Muscle of arm (tissue), 12 donors: Measurements from ENCODE around the gene PTPRN2. TPM values are rescaled to one million over a fixed set of nuclear protein-coding genes. Genes with fewer than 3 reads are reported as not detected.
"Not testable (repeated sequence)": the region's sequence is repeated elsewhere in the genome, so short reads cannot be mapped to it uniquely, and the experiment has no call there.

Source experiments
- DNase-seq: peaks from one replicate; pipeline ENCODE4 v3.0.0-alpha.2; 2013
- polyA plus RNA-seq, 12 donors: library from polyadenylated mRNA; unstranded; fragments of 120-200 nt; gene quantifications; one replicate each; pipeline ENCODE4 v1.2.1, GENCODE V29; 2013; ENCODE audit not compliant: insufficient read length in 12 of 12

PTPRN2 gene
- polyA plus RNA-seq, 12 donors: 1.6 to 8.7 (median 2.3) TPM; not detected in 1

DNA sequence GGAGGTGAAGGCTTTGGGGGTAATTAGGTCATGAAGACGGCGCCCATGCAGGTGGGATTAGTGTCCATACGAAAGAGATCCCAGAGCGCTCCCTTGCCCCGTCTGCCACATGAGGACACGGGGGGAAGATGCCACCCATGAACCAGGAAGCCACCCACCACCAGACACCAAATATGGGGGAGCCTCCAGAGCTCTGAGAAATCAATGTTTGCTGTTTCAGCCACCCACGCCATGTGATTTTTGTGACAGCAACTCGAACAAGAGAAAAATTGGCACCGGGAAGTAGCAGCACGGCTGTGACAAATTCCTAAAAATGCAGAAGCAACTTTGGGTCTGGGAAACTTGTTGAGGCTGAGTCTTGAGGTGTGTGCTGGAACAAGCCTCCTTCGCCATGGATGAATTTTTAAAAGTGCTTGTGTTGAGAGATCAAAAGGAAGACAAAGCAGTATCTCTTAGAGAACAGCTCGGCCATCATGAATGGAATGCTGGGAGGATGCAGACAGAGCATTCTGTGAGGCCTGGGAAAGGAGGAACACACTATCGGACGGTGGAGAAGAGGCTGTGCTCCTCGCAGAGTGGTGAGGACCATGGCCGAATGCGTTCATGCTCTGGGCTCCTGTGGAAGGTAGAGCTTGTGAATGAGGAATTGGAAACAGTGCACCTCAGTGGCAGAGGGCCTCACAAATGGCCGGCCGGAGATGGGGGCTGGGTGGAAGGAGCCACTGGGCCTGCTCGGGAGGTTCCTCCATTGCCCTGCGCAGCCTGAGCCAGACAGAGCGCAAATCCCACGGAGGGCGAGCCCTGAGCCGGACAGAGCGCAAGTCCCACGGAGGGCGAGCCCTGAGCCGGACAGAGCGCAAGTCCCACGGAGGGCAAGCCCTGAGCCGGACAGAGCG is 277.5 kb downstream of the PTPRN2 start:
- no peak for DNase-seq

DNA sequence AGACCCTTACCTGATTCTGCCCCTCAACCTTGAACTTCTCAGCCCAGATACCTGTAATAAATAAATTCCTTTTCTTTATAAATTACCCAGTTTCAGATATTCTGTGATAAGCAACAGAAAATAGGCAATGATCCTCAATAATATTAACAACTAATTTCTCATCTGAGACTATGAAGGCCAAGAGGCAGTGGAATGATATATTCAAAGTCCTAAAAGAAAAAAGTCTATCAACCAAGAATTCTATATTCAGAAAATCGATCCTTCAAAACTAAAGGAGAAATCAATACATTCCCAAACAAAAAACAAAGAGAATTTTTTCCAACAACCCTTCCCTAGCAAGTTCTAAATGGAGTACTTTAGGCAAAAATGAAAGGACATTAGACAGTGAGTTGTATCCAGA is 279.6 kb downstream of the PTPRN2 start:
- DNase-seq: no peak

DNA sequence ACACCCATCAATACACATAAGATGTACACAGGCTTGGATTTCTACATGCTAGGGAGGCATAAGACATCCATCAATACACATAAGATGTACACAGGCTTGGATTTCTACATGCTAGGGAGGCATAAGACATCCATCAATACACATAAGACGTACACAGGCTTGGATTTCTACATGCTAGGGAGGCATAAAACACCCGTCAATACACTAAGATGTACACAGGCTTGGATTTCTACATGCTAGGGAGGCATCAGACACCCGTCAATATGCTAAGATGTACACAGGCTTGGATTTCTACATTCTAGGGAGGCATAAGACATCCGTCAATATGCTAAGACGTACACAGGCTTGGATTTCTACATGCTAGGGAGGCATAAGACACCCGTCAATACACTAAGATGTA is 283.6 kb downstream of the PTPRN2 start:
- DNase-seq: not testable (repeated sequence)

DNA sequence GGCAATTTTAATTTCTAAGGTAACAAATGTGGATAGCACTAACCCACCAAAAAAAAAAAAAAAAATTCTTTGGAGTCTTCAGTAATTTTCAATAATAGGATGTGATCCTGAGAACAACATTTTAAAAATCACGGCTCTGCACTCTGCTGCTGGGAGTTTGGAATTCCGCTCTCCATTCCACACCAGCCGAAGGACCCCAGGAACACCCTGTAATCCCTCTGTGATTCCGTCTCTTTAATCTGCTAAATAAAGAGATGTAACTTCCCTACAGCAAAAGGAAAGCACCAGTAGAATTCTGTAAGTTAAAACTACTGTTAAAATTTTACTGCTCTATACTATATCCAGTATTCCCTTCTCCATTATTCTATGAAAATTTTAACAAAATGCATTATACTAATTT is 284.5 kb downstream of the PTPRN2 start:
- no peak for DNase-seq

DNA sequence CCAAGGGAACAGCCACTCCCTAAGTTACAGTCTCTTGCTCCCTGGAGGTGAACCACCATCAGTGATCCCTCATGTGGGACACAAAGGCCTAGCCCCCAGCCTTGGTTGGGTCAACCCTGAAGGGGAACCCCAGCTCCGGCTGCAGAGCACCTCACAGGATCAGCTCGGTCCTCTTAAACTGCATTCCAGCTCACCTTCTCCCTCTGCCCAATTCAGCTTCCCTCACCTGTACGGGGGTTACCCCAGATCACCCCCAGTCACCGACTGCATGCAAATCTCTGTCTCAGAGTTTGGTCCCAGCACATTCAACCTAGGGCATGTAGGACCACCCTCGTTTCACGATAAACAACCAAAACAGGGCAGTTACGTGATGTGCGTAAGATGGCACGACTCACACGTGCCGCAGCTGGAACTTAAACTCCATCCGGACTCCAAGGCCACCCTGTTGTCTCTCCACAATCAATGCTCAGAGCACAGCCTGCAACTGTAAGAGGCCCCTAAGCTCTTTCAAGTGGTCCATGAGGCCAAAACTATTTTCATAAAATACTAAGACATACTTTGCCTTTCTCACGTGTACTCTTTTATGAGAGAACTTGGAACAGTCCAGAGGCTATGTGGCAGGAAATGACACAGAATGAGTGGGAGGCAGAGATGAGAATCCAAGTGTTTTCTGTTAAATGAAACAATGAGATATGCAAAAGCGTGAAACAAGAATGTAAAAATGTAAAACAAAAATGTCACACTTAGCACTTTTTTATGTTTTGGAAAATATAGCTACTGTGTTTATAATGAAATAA is 285.2 kb downstream of the PTPRN2 start:
- no peak for DNase-seq

DNA sequence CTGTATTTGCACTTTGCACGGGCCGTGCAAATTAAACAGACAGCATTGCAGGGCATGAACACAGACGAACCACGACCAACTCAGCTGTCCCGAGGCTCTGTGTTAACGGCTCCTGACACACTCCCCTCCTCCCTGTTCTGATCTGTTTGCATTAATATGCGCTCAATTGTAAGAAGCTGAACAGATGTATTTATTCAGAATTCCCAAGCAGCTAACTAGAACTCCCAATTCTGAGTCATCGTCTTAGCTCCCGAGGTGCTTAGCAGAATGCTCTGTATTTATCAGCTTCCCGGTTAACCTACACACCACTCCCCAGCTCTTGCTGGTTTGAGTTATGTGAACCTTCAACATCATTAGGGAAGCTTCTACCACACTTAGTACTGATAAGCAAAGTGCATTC is 286.4 kb downstream of the PTPRN2 start:
- no peak for DNase-seq

DNA sequence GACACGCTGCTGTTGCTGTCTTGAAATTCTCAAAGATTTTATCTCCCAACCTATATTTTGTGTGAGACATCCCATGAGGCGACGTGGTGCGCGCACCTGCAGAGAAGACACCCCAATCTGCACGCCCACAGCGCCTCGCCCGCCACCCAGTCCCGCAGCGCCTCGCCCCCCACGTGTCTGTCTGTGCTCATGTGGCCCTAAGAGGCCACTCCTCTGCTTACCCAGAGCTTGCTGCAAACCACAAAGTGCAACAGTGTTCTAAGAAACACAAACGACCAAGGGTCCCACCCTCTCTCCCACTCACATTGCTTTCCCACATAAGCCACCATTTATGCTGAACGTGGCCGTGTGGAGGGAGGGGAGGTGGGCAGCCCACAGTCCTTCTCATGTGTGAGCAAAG is 287.2 kb downstream of the PTPRN2 start:
- no peak for DNase-seq

DNA sequence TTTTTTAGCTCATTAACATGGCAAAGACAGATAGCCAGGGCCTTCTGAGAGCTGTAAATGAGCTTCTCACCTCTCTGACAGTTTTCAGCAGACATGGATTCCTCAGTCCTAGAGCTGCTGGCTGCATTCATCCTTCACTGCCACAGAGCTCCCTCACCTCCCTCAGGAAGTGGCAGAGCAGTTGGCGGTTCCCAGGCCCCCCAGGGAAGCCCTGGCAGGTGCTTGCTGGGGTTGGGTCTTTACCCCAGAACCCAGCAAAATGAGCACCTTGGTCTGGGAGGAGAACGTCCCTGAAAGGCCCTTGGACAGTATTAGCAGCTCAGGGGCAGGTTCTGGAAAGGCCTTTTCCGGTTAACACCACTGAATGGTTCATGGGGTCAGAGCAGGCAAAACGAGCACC is 288.0 kb downstream of the PTPRN2 start:
- DNase-seq: no peak

DNA sequence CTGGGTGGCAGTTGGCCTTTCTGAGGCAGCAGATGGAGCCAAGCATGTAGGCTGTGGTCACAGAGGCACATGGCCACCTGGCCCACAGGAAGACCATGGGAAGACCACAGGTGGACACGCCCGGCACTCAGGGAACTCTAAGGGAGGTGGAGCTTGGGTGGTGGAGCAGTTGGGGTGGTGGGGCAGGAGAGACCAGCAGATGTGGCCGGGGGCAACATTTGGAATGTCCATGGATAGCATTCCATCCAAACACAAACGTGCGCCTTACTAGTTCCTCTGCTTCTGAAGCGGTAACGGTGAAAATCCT is 290.9 kb downstream of the PTPRN2 start:
- DNase-seq: no peak

DNA sequence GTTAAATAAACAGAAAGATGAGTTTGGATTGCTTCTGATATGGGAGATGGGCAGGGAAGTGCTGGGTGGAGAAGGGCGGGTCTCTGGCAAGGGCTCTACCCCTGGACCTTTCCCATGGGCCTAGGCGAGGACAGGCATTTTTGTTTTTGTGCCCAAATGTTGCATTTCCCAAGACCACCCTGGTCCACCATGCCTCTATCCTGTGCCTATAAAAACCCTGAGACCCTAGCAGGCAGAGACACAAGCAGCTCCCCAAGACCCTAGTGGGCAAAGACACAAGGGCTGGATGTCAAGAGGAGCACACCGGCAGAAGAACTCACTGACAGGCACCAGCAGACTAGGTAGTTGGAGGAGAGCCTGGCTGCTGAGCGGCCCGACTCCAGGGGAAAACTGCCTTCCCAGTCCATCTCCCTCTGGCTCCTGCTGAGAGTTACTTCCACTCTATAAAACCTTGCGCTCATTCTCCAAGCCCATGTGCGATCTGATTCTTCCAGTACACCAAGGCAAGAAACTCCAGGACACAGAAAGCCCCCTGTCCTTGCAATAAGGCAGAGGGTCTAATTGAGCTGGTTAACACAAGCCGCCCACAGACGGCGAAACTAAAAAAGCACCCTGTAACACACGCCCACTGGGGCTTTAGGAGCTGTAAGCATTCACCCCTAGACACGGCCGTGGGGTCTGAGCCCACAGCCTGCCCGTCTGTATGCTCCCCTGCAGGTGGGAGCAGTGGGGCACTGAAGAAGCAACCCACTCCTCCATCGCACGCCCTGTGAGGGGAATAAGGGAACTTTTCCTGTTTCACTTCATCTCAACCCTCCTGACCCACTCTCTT is 291.4 kb downstream of the PTPRN2 start:
- no peak for DNase-seq

DNA sequence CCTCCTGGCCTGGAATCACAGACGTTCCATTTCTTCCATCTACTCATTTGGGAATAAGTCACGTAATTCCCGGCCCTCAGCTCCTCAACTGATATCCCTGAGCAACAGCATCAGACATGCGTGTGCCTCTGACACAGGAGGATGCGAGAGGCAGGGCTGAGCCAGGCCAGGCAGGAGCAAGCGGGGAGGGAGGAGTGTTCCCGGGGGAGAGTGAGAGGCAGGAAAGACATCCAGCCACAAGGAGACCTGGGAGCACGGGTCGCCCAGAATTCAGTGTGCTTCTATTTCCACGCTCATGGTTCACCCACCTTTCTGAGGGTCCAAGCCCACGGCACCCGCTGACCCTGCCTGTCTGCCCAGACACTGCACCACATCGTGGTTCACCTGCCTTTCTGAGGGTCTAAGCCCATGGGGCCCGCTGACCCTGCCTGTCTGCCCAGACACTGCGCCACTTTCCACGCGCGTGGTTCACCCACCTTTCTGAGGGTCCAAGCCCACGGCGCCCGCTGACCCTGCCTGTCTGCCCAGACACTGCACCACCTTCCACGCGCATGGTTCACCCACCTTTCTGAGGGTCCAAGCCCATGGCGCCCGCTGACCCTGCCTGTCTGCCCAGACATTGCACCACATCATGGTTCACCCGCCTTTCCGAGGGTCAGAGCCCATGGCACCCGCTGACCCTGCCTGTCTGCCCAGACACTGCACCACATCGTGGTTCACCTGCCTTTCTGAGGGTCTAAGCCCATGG is 293.0 kb downstream of the PTPRN2 start:
- DNase-seq: not testable (repeated sequence)

DNA sequence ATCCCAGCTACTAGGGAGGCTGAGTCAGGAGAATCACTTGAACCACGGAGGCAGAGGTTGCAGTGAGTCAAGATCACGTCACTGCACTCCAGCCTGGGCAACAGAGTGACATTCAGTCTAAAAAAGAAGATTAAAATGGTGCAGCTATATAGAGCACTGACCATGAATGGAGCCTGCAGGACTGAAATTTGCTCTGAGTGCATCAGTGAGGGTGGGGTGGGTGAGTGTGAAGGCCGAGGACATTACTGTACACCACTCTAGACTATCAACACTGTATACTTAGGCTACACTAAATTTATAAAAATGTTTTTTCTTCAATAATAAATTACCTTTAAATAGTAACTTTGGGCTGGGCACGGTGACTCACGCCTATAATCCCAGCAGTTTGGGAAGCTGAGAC is 294.7 kb downstream of the PTPRN2 start:
- DNase-seq: no peak

DNA sequence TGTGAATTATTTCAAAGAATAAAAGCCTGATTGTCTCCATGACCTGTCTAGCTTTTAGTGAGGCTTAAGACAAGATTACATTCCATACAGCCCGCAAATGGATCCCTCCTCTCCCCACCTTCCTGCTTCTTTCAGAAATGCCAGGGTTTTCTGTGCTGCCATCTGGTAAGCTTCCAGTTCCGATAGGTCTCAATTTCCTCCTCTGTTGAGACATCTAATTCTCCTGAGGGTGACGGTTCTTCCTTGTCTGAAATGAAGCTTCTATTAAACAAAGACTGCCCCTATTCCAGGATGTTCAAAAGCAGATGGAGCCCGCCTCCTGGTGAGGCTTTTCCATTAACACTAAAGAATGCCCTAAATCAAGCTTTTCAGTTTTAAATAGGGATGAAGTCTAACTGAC is 295.6 kb downstream of the PTPRN2 start:
- no peak for DNase-seq

DNA sequence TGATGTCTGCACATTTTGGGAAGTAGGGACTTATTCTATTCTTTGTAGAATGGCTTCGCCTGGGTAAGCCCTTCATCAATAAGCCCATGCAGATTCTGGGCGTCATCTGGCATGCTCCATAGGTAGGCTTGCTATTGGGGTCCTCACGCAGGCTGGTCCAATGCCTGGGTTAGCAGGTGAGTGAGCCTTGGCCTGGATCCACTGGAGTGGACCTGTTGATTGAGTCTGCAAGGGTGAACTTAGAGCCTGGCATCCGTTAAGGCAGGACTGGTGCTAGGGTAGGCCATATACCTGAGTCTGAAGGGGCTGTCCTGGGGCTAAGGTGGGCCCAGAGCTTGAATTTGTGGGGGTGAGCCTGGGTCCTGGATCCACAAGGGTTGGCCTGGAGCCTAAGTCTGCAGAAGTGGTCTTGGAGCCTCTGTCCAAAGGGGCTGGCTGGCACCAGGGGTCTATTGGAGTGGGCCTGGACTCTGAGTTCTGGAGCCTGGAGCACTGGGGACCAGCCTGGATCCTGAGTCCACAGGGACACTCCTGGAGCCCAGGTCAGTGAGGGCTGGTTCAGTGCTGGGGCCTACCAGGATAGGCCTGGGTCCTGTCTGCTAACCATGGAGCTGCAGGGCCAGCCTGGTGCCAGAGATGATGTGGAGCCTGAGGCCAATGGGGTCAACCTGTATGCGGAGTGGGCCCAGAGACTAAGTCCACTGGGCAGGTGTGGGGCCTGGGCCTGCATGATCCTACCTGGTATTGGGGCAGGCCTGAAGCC is 297.7 kb downstream of the PTPRN2 start:
- no peak for DNase-seq

DNA sequence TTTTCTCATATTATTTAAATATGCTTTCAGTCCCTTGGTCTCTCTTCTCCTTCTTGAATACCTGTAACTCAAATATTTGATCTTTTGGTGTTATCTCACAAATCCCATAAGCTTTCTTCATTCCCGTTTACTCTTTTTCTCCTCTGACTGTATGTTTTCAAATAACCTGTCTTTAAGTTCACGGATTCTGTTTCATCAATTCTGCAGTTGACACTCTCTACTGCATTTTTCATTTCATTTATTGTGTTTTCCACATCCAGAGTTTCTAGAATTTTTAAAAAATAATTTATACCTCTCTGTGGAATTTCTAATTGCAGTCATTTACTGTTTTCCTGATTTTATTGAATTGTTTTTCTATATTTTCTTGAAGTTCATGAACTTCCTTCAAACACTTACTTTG is 298.4 kb downstream of the PTPRN2 start:
- no peak for DNase-seq

DNA sequence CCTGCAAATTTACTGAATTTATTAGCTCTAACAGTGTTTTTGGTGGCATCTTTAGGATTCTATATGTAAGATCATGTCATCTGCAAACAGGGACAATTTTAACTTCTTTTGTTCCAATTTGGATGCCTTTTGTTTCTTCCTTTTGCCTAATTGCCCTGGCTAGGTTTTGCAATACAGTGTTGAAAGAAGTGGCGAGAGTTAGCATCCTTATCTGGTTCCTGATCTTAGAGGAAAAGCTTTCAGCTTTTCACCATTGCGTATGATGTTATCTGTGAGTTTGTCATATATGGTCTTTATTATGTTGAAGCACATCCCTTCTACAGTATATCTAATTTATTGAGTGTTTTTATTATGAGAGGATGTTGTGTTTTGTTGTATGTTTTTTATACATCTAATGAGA is 301.4 kb downstream of the PTPRN2 start:
- DNase-seq: no peak

DNA sequence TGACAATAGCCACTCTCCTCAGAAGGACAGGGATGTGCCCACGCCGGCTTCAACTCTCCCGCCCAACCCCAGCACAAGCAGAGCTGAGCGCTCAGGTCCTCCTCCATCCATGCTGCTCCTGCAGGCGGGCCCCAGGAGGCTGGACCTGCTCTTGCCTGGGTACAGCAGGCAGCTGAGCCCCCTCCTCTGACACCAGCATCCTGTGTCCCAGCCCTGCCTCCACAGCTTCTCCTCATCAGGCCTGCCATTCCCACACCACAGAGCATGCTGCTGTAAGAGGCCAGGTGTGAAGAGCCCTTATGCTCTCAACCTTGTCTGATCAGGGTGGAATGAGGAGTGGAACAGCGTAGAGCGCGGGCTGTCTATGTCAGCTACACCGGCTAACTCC is 302.2 kb downstream of the PTPRN2 start:
- no peak for DNase-seq

DNA sequence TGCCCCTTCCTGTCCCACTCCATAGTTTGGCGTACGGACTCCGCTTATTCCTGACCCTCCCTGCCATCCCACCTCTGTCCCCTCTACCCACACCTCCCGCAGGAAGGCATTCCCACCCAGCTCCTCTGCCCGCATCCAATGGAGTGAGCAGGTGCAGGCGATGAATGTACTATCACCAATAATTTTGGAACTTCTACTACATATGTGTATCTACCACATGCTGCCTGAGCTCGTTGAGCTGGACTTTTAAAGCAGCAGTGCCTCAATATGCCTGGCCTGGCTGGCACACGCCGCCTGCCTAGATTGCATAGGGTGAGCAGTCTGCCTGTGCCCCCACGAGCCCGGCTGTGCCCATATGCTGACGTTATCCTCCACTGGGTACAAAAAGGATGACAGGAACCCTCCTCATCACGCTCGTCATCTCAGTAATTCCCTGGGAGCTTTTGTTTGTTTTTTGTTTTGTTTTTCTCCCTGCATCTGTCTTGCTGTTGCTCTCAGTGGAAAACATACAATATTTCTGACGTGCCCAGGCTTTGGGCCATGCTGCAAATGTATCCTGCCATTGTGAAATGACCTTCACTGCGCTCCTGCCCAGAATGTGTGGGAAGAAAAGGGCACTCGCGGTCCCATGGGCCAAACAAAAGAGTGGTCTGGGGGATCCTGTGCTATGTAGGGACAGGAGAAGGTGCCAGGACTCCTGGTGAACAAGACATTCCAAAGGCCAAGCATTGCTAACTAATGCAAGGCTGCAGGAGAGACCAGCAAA is 302.8 kb downstream of the PTPRN2 start:
- DNase-seq: no peak

DNA sequence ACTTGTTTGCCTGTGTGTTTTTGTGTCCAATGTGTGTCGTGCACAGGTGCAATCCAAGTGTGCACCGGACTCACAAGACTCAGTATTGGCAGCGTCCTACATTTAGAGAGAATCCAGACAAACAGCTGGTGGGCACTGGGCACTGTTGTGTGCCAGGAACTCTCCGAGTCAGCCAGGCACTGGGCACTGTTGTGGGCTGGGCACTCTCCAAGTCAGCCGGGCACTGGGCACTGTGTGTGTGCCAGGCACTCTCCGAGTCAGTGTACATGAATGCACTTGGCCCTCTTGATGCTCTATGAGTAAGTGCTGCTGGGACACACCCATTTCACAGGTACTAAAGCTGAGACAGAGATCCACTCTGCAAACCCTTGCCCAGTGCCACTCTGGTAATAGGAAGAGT is 303.5 kb downstream of the PTPRN2 start:
- no peak for DNase-seq
